GM12878 (cell line): Measurements from ENCODE around the gene NUDT16L1. TPM values are rescaled to one million over a fixed set of nuclear protein-coding genes. Genes with fewer than 3 reads are reported as not detected.

Experiments
- ATAC-seq: fragments of 200-7000 bp; cut with Tn5 transposase; 3 replicates; pipeline ENCODE4 v1.9.1; 2020; ENCODE audit warnings: mild to moderate bottlenecking, moderate library complexity
- BruUV-seq: library from RNA; stranded (reverse); fragments of 400-500 nt; replicated peaks from 2 replicates; lab custom pipeline; 2021; lab: Mats Ljungman, UMichigan
- CTCF ChIA-PET: fragments of 300-600 bp; sonication (Branson Sonifier 250); formaldehyde crosslinking; extraction: SDS; loops from one replicate; lab custom pipeline; 2021; ENCODE audit warnings: inconsistent platforms; lab: Yijun Ruan, JAX
- POLR2A ChIA-PET: fragments of 350-600 bp; formaldehyde crosslinking; extraction: SDS; loops from one replicate; lab custom pipeline; 2021; ENCODE audit warnings: inconsistent platforms; lab: Charles Lee
- RAD21 ChIA-PET: fragments of 300-600 bp; sonication (Branson Sonifier 250); formaldehyde crosslinking; loops from one replicate; lab custom pipeline; 2023; ENCODE audit warnings: antibody characterized with exemption; ENCODE audit not compliant: unreplicated experiment; lab: Charles Lee
- SMC1A ChIA-PET: fragments of 300-600 bp; sonication (Branson Sonifier 250); formaldehyde crosslinking; loops from one replicate; lab custom pipeline; 2023; ENCODE audit not compliant: unreplicated experiment, uncharacterized antibody; lab: Charles Lee
- DNase-seq: peaks from one replicate; pipeline ENCODE4 v3.0.0-alpha.2; 2011; ENCODE audit warnings: low read depth, low spot score
- FAIRE-seq: peaks from 3 replicates; lab custom pipeline; 2011; peaks lifted over from hg19 to GRCh38; lab: Jason Lieb, UNC
- H2AFZ ChIP-seq: 2 replicates; pipeline ENCODE4 v1.6.0; 2011; ENCODE audit warnings: low read depth, low read length, control low read depth; ENCODE audit not compliant: control insufficient read depth
- H3K27ac ChIP-seq: 2 replicates; pipeline ENCODE4 v1.5.1; 2011; ENCODE audit warnings: control low read depth; ENCODE audit not compliant: control insufficient read depth, insufficient read depth
- H3K27me3 ChIP-seq, 2 experiments: replicated peaks in 1 of 2; 2 replicates each; pipeline versions ENCODE4 v1.6.0 to v1.6.1; 2011; ENCODE audit warnings: low read length in 1 of 2; ENCODE audit not compliant: control insufficient read depth in 2 of 2, insufficient read depth in 2 of 2
- H3K36me3 ChIP-seq, 2 experiments: 2 replicates each; pipeline ENCODE4 v1.5.1; 2011; ENCODE audit warnings: low read length in 1 of 2; ENCODE audit not compliant: control insufficient read depth in 2 of 2, insufficient read depth in 2 of 2
- H3K4me1 ChIP-seq: 2 replicates; pipeline ENCODE4 v1.6.1; 2011; ENCODE audit warnings: mild to moderate bottlenecking, low read length, moderate library complexity, mixed read lengths; ENCODE audit not compliant: control insufficient read depth, insufficient read depth
- H3K4me2 ChIP-seq: 2 replicates; pipeline ENCODE4 v1.6.0; 2011; ENCODE audit warnings: control low read depth; ENCODE audit not compliant: control insufficient read depth, insufficient read depth
- H3K4me3 ChIP-seq: fragments of 200-600 bp; sonication (generic); 2 replicates; pipeline ENCODE4 v1.5.1; 2016
- H3K79me2 ChIP-seq: 2 replicates; pipeline ENCODE4 v1.6.0; 2011; ENCODE audit warnings: low read length; ENCODE audit not compliant: control insufficient read depth, insufficient read depth
- H3K9ac ChIP-seq: 2 replicates; pipeline ENCODE4 v1.8.0; 2011; ENCODE audit warnings: low read length, control low read depth, mixed read lengths; ENCODE audit not compliant: control insufficient read depth, insufficient read depth
- H3K9me3 ChIP-seq: replicated peaks from 3 replicates; pipeline ENCODE4 v1.5.1; 2011; ENCODE audit warnings: mild to moderate bottlenecking, low read length; ENCODE audit not compliant: control insufficient read depth, insufficient read depth
- H4K20me1 ChIP-seq: 2 replicates; pipeline ENCODE4 v1.6.0; 2011; ENCODE audit not compliant: control insufficient read depth, insufficient read depth
- CBX3 ChIP-seq: fragments of 200-600 bp; sonication (generic); IDR thresholded peaks from 2 replicates; pipeline ENCODE4 v1.6.1; 2016; ENCODE audit warnings: low read depth, borderline replicate concordance
- IKZF1 ChIP-seq: fragments of 450-650 bp; conservative IDR thresholded peaks from 2 replicates; pipeline ENCODE4 v1.6.1; 2017; ENCODE audit warnings: antibody characterized with exemption, mild to moderate bottlenecking
- MYB ChIP-seq: fragments of 150-350 bp; IDR thresholded peaks from 2 replicates; pipeline ENCODE4 v1.6.1; 2014; ENCODE audit warnings: mild to moderate bottlenecking, low read depth, low read length, borderline replicate concordance
- RB1 ChIP-seq: fragments of 450-650 bp; formaldehyde crosslinking; IDR thresholded peaks from 2 replicates; pipeline ENCODE4 v1.6.1; 2017; ENCODE audit warnings: mild to moderate bottlenecking, borderline replicate concordance
- RFX5 ChIP-seq: IDR thresholded peaks from 2 replicates; pipeline ENCODE4 v1.6.1; 2011; ENCODE audit warnings: low read depth, low read length, improper control_type of control experiment
- SREBF1 ChIP-seq: IDR thresholded peaks from 2 replicates; pipeline ENCODE4 v1.6.1; 2012; ENCODE audit warnings: mild to moderate bottlenecking, low read length
- WGBS: methylation state at CpG from one replicate; pipeline ENCODE4 v1.1.6; 2016; ENCODE audit warnings: low lambda C conversion rate; ENCODE audit not compliant: insufficient replicate concordance, insufficient coverage; ENCODE audit errors: missing lambda C conversion rate; 5-methylcytosine and 5-hydroxymethylcytosine counted together
- in situ Hi-C: fragments of 300-500 bp; cut with MboI; formaldehyde crosslinking; loops from 9 replicates; pipeline ENCODE4 v1.14.3; 2018; ENCODE audit warnings: mixed read lengths
- intact Hi-C: fragments of 100-400 bp; cut with micrococcal nuclease; formaldehyde crosslinking; loops from one replicate; pipeline ENCODE4 v1.14.2; 2022; ENCODE audit not compliant: unreplicated experiment
- polyA plus RNA-seq, 11 experiments: library from polyadenylated mRNA; depleted of rRNA in 4 of 11; unstranded in 6 of 11; stranded (reverse) in 5 of 11; fragments of >200 nt; fragmentation: Nextera tagmentation in 4 of 11; fragmentation: Illumina TruSeq in 1 of 11; extraction: Ambion mirVana in 4 of 11; extraction: Trizol in 1 of 11; gene quantifications; 1 replicate in 1 of 11; 2 replicates in 10 of 11; pipeline versions ENCODE4 v1.2.1 to v1.2.3, GENCODE V29; 2011 to 2016; ENCODE audit warnings: inconsistent platforms in 2 of 11, missing spikeins in 2 of 11, low read depth in 1 of 11
- total RNA-seq, 4 experiments: library from RNA; depleted of rRNA in 3 of 4; stranded (reverse); fragments of >200 nt in 3 of 4; fragmentation: Illumina TruSeq in 1 of 4; extraction: Trizol in 1 of 4; gene quantifications; 2 replicates each; pipeline versions ENCODE4 v1.2.1 to v1.2.3, GENCODE V29; 2013 to 2021
- TF ChIP-seq, protein P1 (sequence below): fragments of 450-650 bp; IDR thresholded peaks from 2 replicates; pipeline ENCODE4 v1.6.1; 2017; ENCODE audit warnings: antibody characterized with exemption, mild to moderate bottlenecking, moderate library complexity
- TF ChIP-seq, protein P2 (sequence below): fragments of 450-650 bp; IDR thresholded peaks from 2 replicates; pipeline ENCODE4 v1.6.1; 2017; ENCODE audit warnings: mild to moderate bottlenecking

Gene NUDT16L1
- total and polyA plus RNA-seq, 10 of the 15 experiments (the other 5 are each of a cell fraction or from before 2014, with no cell fraction given): 1.4 to 77.7 (median 28.9) TPM

DNA sequence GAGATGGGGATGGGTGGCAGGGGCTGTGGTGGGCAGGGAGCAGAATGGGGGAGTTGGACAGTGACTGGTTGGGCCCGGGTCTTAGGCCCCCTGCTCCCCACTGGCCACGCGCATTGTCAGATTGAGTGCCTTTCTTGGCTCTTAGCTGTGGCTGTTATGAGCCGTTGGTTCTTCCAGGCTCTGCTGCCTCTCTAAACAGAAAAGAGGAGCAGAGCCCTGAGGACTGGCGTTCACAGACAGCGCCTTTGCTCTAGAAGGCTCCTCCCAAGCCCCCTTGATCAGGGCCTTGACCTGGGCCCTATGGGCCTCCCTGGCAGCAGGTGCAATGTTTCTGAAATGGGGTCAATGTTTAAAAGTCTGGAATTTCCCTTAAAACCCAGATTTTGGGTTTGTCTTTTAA, 14.8 kb upstream of the NUDT16L1 start:
- Histone ChIP-seq H2AFZ (no peak overlapping the region), H3K9me3 (no peaks in the 10 kb centered on the region)
- 90% methylated on average over 6 of the region's 6 CpGs for WGBS
- CTCF ChIA-PET: no interaction called here
- FAIRE-seq: no peak
- TF ChIP-seq IKZF1 (no peak), CBX3 (no peak), RB1 (no peak), MYB (no peak), RFX5 (no peak), SREBF1 (no peak)
- TF ChIP-seq, protein P1, sequence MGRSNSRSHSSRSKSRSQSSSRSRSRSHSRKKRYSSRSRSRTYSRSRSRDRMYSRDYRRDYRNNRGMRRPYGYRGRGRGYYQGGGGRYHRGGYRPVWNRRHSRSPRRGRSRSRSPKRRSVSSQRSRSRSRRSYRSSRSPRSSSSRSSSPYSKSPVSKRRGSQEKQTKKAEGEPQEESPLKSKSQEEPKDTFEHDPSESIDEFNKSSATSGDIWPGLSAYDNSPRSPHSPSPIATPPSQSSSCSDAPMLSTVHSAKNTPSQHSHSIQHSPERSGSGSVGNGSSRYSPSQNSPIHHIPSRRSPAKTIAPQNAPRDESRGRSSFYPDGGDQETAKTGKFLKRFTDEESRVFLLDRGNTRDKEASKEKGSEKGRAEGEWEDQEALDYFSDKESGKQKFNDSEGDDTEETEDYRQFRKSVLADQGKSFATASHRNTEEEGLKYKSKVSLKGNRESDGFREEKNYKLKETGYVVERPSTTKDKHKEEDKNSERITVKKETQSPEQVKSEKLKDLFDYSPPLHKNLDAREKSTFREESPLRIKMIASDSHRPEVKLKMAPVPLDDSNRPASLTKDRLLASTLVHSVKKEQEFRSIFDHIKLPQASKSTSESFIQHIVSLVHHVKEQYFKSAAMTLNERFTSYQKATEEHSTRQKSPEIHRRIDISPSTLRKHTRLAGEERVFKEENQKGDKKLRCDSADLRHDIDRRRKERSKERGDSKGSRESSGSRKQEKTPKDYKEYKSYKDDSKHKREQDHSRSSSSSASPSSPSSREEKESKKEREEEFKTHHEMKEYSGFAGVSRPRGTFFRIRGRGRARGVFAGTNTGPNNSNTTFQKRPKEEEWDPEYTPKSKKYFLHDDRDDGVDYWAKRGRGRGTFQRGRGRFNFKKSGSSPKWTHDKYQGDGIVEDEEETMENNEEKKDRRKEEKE: no peak
- TF ChIP-seq, protein P2, sequence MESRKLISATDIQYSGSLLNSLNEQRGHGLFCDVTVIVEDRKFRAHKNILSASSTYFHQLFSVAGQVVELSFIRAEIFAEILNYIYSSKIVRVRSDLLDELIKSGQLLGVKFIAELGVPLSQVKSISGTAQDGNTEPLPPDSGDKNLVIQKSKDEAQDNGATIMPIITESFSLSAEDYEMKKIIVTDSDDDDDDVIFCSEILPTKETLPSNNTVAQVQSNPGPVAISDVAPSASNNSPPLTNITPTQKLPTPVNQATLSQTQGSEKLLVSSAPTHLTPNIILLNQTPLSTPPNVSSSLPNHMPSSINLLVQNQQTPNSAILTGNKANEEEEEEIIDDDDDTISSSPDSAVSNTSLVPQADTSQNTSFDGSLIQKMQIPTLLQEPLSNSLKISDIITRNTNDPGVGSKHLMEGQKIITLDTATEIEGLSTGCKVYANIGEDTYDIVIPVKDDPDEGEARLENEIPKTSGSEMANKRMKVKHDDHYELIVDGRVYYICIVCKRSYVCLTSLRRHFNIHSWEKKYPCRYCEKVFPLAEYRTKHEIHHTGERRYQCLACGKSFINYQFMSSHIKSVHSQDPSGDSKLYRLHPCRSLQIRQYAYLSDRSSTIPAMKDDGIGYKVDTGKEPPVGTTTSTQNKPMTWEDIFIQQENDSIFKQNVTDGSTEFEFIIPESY: no peak
- TF ChIP-seq, all 136 proteins: peak for 0
- H3K36me3 ChIP-seq: peaks cover 0 to 19% of the 10 kb centered on the region in 2 experiments
- RAD21 ChIA-PET: no interaction called here
- H3K79me2 ChIP-seq: no peaks in the 10 kb centered on the region
- no peaks in the 10 kb centered on the region for H3K27me3 ChIP-seq
- no peaks in the 10 kb centered on the region; the same call in 1 of the 2 replicates for H4K20me1 ChIP-seq
- intact Hi-C loops: no loop called here
- DNase-seq: no peak
- no peak overlapping the region for H3K4me2 ChIP-seq
- no peaks in the 10 kb centered on the region for H3K4me1 ChIP-seq
- in situ Hi-C loops: no loop called here
- SMC1A ChIA-PET: no interaction called here
- H3K9ac ChIP-seq: no peak overlapping the region
- no TSS peak for BruUV-seq
- POLR2A ChIA-PET: no interaction called here
- no peak for ATAC-seq
- no peak overlapping the region for H3K4me3 ChIP-seq
- H3K27ac ChIP-seq: no peak overlapping the region
